GM23338 (cell line): Measurements from ENCODE around the gene CHRM1.

Source experiments
- EZH2 ChIP-seq: fragments of 200-600 bp; sonication (generic); IDR thresholded peaks from one replicate; pipeline ENCODE4 v1.8.0; 2017; ENCODE audit warnings: antibody characterized with exemption, mild to moderate bottlenecking, low read depth; ENCODE audit not compliant: unreplicated experiment
- EZH2phosphoT487 ChIP-seq: fragments of 200-600 bp; sonication (generic); IDR thresholded peaks from one replicate; pipeline ENCODE4 v1.8.1; 2018; ENCODE audit warnings: antibody characterized with exemption; ENCODE audit not compliant: unreplicated experiment
- POLR2AphosphoS5 ChIP-seq: IDR thresholded peaks from 2 replicates; pipeline ENCODE4 v1.6.1; 2016; ENCODE audit warnings: antibody characterized with exemption, low read depth
- TF ChIP-seq, protein P1 (sequence below), 2 experiments: fragments of 200-600 bp in 1 of 2; sonication (generic) in 1 of 2; conservative IDR thresholded peaks; 2 replicates each; pipeline versions ENCODE4 v1.5.1 to v1.6.1; 2016 to 2017; ENCODE audit warnings: antibody characterized with exemption in 2 of 2, low read depth in 2 of 2, mild to moderate bottlenecking in 2 of 2, moderate library complexity in 1 of 2

- TF ChIP-seq, protein P1, sequence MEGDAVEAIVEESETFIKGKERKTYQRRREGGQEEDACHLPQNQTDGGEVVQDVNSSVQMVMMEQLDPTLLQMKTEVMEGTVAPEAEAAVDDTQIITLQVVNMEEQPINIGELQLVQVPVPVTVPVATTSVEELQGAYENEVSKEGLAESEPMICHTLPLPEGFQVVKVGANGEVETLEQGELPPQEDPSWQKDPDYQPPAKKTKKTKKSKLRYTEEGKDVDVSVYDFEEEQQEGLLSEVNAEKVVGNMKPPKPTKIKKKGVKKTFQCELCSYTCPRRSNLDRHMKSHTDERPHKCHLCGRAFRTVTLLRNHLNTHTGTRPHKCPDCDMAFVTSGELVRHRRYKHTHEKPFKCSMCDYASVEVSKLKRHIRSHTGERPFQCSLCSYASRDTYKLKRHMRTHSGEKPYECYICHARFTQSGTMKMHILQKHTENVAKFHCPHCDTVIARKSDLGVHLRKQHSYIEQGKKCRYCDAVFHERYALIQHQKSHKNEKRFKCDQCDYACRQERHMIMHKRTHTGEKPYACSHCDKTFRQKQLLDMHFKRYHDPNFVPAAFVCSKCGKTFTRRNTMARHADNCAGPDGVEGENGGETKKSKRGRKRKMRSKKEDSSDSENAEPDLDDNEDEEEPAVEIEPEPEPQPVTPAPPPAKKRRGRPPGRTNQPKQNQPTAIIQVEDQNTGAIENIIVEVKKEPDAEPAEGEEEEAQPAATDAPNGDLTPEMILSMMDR (conservative IDR thresholded peaks at IDR 0.05; ENCODE audit: low read depth in 2 of 2): no peak
- peak; percentile 69 for TF ChIP-seq EZH2
- TF ChIP-seq POLR2AphosphoS5: no peak
- no peak for TF ChIP-seq EZH2phosphoT487
Observed at GRCh38 chr11:62926680-62927455, 5.7 kb upstream of the CHRM1 start.
